ENCODE data around the gene CCDC38.

The CCDC38 gene

GRCh38 chr12:95962222-95962621 is 19.8 kb upstream of the CCDC38 start:
- no peak for DNase-seq (ENCODE audit: low read depth in 3 of 3, low spot score in 1 of 3)

- DNase-seq (ENCODE audit: low read depth in 3 of 3, low spot score in 1 of 3), result no peak
Observed at GRCh38 chr12:95960241-95960640, 17.8 kb upstream of the CCDC38 start.

DNA sequence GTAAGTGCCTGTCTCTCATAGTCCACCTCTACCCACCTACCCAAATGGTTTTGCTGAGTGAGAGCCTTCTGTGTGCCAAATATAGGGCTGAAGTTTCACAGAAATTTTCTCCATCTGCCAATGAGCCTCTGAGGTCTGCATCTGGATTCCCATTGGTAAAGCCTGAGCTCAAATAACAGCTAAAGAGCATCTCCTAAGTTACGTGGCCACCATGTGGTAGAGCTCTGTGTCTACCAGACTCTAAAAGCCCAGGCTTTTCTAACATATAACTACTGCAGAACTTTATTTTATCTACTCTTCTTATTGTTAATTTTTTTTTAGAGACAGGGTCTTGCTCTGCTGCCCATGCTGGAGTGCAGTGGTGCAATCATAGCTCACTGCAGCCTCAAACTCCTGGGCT is 16.7 kb upstream of the CCDC38 start:
- DNase-seq (ENCODE audit: low read depth in 3 of 3, low spot score in 1 of 3), result no peak

- DNase-seq (ENCODE audit: low read depth in 3 of 3, low spot score in 1 of 3), result no peak
Observed at GRCh38 chr12:95956557-95957145, 14.2 kb upstream of the CCDC38 start.

- no peak for DNase-seq (ENCODE audit: low read depth in 3 of 3, low spot score in 1 of 3)
Observed at GRCh38 chr12:95955549-95956159, 13.2 kb upstream of the CCDC38 start.

GRCh38 chr12:95953000-95953399 is 10.6 kb upstream of the CCDC38 start:
- no peak for DNase-seq (ENCODE audit: low read depth in 3 of 3, low spot score in 1 of 3)

DNA sequence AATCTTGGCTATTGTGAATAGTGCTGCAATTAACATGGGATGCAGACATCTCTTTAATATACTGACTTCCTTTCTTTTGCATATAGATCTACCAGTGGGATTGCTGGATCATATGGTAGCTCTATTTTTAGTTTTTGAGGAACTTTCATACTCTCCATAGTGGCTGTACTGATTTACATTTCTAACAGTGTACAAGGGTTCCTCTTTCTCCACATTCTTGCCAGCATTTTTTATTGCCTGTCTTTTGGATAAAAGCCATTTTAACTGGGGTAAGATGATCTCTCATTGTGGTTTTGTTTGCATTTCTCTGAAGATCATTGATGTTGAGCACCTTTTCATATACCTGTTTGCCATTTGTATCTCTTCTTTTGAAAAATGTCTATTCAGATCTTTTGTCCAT is 9.1 kb upstream of the CCDC38 start:
- no peak for DNase-seq (ENCODE audit: low read depth in 3 of 3, low spot score in 1 of 3)

GRCh38 chr12:95949477-95950206 is 7.2 kb upstream of the CCDC38 start:
- no peak for DNase-seq (ENCODE audit: low read depth in 3 of 3, low spot score in 1 of 3)

DNA sequence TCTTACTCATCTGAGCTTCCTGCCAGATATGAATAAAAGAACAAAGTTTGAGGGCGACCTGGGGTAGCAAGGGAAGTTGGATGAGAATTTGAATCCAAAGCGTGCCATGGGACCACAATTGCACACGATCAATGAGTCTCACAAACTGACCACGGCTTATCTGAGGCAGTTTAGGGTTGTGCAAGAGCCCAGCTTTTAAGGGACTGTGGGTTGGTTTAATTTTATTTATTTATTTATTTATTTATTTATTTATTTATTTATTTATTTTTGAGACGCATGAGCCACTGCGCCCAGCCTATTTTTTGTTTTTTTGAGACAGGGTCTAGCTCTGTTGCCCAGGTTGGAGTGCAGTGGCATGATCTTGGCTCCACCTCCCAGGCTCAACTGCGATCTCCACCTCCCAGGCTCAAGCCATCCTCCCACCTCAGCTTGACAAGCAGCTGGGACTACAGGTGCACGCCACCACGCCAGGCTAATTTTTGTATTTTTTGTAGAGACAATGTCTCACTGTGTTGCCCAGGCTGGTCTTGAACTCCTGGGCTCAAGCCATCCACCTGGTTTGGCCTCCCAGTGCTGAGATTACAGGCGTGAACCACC is 1.8 kb upstream of the CCDC38 start:
- DNase-seq (ENCODE audit: low read depth in 3 of 3, low spot score in 1 of 3), result no peak

DNA sequence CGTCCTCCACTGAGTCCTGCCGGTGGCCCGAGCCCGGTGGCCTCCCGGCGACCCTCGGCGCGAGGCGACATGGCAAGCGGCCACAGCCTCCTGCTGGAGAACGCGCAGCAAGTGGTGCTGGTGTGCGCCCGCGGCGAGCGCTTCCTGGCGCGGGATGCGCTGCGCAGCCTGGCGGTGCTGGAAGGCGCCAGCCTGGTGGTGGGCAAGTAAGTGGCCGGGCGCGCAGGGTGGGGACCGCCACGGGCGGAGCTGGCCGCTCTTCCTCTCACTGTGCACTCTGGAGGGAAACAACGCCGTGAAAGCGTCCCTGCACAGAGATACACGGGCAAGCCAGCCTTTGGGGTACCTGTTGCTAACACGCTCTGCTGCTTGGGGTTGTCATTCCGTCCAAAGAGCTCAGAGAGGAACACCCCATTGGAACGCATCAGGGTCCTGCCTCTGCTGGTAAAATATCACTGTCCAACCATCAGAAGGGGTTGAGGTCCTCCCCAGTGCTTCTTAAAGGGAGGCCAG is 972 bp upstream of the CCDC38 start, which contains the start of gene AMDHD1:
AMDHD1 (plus strand) TSS at position 2 of the 513 bp plus-strand sequence; CDS start at position 70, 68 bp downstream.
- peak in 1 of 3 donors; percentile 45 for DNase-seq (ENCODE audit: low read depth in 3 of 3, low spot score in 1 of 3)

- no peak for DNase-seq (ENCODE audit: low read depth in 3 of 3, low spot score in 1 of 3)
Observed at GRCh38 chr12:95942101-95942523, 302 bp downstream of the CCDC38 start.

DNA sequence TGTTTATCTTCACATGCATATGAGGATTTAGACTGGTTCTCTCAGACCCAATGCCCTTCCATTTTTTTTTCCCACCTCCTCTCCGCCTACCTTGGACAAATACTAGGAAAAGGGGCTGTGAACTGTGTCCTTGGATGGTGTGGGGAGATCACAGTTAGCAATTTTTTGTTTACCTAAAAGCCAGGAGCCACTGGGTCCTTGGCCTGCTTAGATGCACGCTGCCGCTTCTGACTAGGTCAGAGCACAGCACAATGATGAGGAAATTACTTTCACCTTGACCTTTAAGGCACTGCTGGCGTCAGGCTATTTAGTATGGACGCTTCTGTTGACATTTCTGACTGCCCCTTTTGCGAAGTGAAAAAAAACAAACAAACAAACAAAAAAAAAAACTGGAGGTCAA is 1.9 kb downstream of the CCDC38 start:
- no peak for DNase-seq (ENCODE audit: low read depth in 3 of 3, low spot score in 1 of 3)

DNA sequence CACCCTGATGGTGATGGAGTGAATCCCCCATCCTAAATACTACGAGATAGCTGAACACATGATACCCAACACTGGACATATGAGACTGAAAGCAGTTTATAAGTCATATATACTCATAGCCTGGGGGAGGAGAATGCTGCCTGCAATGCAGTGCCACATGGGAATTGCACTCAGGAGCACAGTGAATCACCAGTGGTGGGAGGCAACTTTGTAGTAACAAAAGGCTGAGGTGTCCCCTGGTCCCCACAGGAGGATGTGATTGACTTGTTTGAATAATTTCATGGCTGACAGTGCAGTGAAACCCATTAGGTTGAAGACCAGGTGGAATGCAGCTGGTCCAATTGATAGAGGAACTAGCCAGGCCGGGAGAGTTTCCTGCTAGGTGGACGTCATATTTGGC is 20.2 kb downstream of the CCDC38 start:
- no peak for DNase-seq (ENCODE audit: low read depth in 3 of 3, low spot score in 1 of 3)

DNA sequence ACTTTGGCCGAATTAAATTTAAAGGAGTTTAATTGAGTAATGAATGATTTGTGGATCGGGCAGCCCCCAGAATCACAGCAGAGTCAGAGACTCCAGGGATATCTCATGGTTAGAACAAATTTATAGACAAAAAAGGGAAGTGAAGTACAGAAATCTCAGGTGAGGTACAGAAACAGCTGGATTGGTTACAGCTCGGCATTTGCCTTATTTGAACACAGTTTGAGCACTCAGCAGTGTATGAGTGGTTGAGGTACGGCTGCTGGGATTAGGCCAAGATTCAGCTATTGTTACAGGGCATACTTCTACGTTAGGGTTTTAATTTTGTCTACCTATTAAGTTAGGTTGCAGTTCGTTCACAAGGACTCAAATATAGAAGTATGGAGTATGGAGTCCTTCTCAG is 23.3 kb downstream of the CCDC38 start:
- no peak for DNase-seq (ENCODE audit: low read depth in 3 of 3, low spot score in 1 of 3)

- peak in 2 of 3 donors; percentile 2 to 13 for DNase-seq (ENCODE audit: low read depth in 3 of 3, low spot score in 1 of 3)
Observed at GRCh38 chr12:95918194-95918993, 24.0 kb downstream of the CCDC38 start.

GRCh38 chr12:95909871-95910270 is 32.5 kb downstream of the CCDC38 start:
- DNase-seq (ENCODE audit: low read depth in 3 of 3, low spot score in 1 of 3), result no peak

DNA sequence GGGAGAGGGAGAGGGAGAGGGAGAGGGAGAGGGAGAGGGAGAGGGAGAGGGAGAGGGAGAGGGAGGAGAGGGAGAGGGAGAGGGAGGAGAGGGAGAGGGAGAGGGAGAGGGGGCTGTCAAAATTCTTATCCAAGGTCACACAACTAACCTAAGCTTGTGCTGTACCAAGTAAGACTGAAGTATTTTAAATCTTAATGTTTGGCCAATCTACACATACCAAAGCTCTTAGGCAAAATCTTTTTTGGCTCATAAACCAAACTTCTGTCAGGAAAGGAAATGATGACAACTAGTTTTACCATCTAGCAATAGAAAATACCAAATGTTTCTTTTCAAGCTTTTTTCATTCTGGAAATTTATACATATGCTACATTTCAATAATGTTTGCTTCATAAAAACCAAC is 33.8 kb downstream of the CCDC38 start:
- DNase-seq (ENCODE audit: low read depth in 3 of 3, low spot score in 1 of 3), result no peak

GRCh38 chr12:95898081-95898480 is 44.3 kb downstream of the CCDC38 start:
- no peak for DNase-seq (ENCODE audit: low read depth in 3 of 3, low spot score in 1 of 3)

DNA sequence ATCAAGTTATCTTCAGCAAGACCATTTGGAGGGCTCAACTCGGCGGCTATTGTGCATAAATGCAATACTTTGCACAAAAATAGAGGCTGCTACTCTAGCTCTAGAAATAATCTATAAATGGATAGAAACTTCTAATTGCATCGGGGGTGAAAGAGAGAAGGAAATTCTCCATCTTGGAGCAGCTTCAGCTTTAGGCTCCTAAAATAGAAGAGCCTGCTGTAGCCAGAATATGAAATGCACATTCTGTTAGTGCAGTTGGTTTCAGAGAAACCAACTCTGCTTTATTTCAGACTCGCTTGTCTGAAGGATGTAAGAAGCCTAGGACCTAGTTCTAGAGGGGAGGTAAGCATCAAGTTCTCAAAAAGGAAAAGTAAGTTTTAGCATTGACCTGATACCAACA is 45.6 kb downstream of the CCDC38 start:
- no peak for DNase-seq (ENCODE audit: low read depth in 3 of 3, low spot score in 1 of 3)

GRCh38 chr12:95890958-95891357 is 51.5 kb downstream of the CCDC38 start:
- no peak for DNase-seq (ENCODE audit: low read depth in 3 of 3, low spot score in 1 of 3)

DNA sequence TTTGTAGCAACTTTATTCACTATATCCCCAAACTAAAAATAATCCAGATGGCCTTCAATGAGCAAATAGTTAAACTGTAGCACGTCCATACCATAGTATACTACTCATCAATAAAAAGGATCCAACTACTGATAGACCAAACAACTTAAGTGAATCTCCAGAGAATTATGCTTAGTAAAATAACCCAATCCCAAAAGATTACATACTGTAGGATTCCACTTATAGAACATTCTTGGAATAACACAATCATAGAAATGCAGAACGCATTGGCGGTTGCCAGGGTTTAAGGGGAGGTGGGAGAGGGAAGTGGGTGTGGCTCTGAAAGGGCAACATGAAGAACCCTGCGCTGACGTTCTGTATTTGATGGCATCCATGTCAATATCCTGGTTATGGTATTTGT is 55.1 kb downstream of the CCDC38 start:
- no peak for DNase-seq (ENCODE audit: low read depth in 3 of 3, low spot score in 1 of 3)

All from stimulated activated CD4-positive, alpha-beta T cell treated with anti-CD3 and anti-CD28 coated beads, TNF-alpha, amount 100 ng/mL, for 1 hour (primary cell).